Transverse colon (tissue), 4 donors: ENCODE results near the gene TARBP2. TPM values are rescaled to one million over a fixed set of nuclear protein-coding genes. Genes with fewer than 3 reads are reported as not detected.

Experiments
- DNase-seq: peaks from one replicate; pipeline ENCODE4 v3.0.0-alpha.2; 2019
- H3K27ac ChIP-seq, 4 donors: fragments of 200-600 bp; sonication (generic); 2 replicates each; pipeline ENCODE4 v1.5.1; 2016 to 2018; ENCODE audit warnings: inconsistent platforms in 4 of 4
- H3K27me3 ChIP-seq: fragments of 200-600 bp; sonication (generic); 2 replicates; pipeline ENCODE4 v1.5.1; 2017; ENCODE audit warnings: inconsistent platforms
- H3K36me3 ChIP-seq, 4 donors: fragments of 200-600 bp; sonication (generic); 2 replicates each; pipeline ENCODE4 v1.5.1; 2017 to 2019; ENCODE audit warnings: inconsistent platforms in 4 of 4
- H3K4me1 ChIP-seq, 4 donors: fragments of 200-600 bp; sonication (generic); 2 replicates each; pipeline ENCODE4 v1.5.1; 2017 to 2020; ENCODE audit warnings: inconsistent platforms in 4 of 4
- H3K4me3 ChIP-seq, 4 donors: fragments of 200-600 bp; sonication (generic); 1 replicate in 1 of 4; 2 replicates in 3 of 4; pipeline versions ENCODE4 v1.5.1 to v1.6.1; 2017 to 2019; ENCODE audit warnings: inconsistent platforms in 4 of 4
- H3K9me3 ChIP-seq, 2 donors: fragments of 200-600 bp; sonication (generic); 2 replicates each; pipeline ENCODE4 v1.5.1; 2017 to 2019; ENCODE audit warnings: inconsistent platforms in 2 of 2
- CTCF ChIP-seq, 5 experiments: fragments of 200-600 bp in 3 of 5; fragments of 450-650 bp in 2 of 5; sonication (generic) in 3 of 5; IDR thresholded peaks; 1 replicate in 2 of 5; 2 replicates in 3 of 5; pipeline ENCODE4 v1.5.1; 2016 to 2017; ENCODE audit warnings: antibody characterized with exemption in 5 of 5, inconsistent platforms in 3 of 5, mild to moderate bottlenecking in 2 of 5, moderate library complexity in 1 of 5
- EP300 ChIP-seq: sonication (generic); formaldehyde crosslinking; IDR thresholded peaks from one replicate; pipeline ENCODE4 v1.6.1; 2017; ENCODE audit warnings: antibody characterized with exemption, low read depth
- POLR2A ChIP-seq: fragments of 450-650 bp; IDR thresholded peaks from one replicate; pipeline ENCODE4 v1.6.1; 2016; ENCODE audit warnings: antibody characterized with exemption, mild to moderate bottlenecking, moderate library complexity
- POLR2AphosphoS5 ChIP-seq, 3 donors: sonication (generic); formaldehyde crosslinking; IDR thresholded peaks; one replicate each; pipeline ENCODE4 v1.6.1; 2016; ENCODE audit warnings: antibody characterized with exemption in 3 of 3
- WGBS, 2 donors: methylation state at CpG; one replicate each; pipeline ENCODE4 v1.1.5; 2018; ENCODE audit warnings: low coverage in 1 of 2; 5-methylcytosine and 5-hydroxymethylcytosine counted together
- in situ Hi-C, 4 donors: fragments of 200-750 bp; cut with MboI; loops; one replicate each; pipeline versions ENCODE4 v1.15.0 to v1.15.1; 2017; ENCODE audit warnings: low sequenced_read_pairs in 3 of 4, low pct_ligation_motif_present in 1 of 4, low pct_unique_long_range_greater_than_20kb in 1 of 4
- intact Hi-C: fragments of 100-400 bp; cut with DNase I; formaldehyde crosslinking; loops from one replicate; pipeline ENCODE4 v1.15.1; 2023; ENCODE audit warnings: low total_unique reads
- total RNA-seq, 4 donors: library from RNA; depleted of rRNA; stranded (reverse); fragments of >200 nt; gene quantifications; one replicate each; pipeline ENCODE4 v1.1.0, GENCODE V29; 2016

The TARBP2 gene
- total RNA-seq, 4 donors from 2014 or later, result 22.4 to 37.0 (median 34.1) TPM

GRCh38 chr12:53502331-53502730 lies 1.2 kb downstream of the TARBP2 start:
- TF ChIP-seq EP300, result no peak
- no peak for TF ChIP-seq CTCF (IDR thresholded peaks at IDR 0.05)
- no peak for TF ChIP-seq POLR2AphosphoS5 (IDR thresholded peaks at IDR 0.05)
- no peak for TF ChIP-seq POLR2A
- H3K4me3 ChIP-seq, result peak overlapping the region in 1 of 4 donors; percentile 67
- 60 to 74% methylated on average over 5 to 9 of the region's 9 CpGs for WGBS, 2 donors
- H3K27me3 ChIP-seq, result no peaks in the 10 kb centered on the region
- in situ Hi-C loops (loop anchor here in 1 of 4 donors (10.0 kb wide), 1 partner anchor 158 kb away; no protein-coding TSS in a partner anchor), intact Hi-C loops (loop anchor here (10.0 kb wide), 1 partner anchor 158 kb away; no protein-coding TSS in a partner anchor)
- peaks cover 13 to 33% (median 25%) of the 10 kb centered on the region in 4 donors for H3K4me1 ChIP-seq
- H3K9me3 ChIP-seq, result no peaks in the 10 kb centered on the region
- no peaks in the 10 kb centered on the region for H3K36me3 ChIP-seq
- no peak for DNase-seq
- peak overlapping the region; percentile 90 to 99 (median 98) for H3K27ac ChIP-seq

- Histone ChIP-seq H3K27me3 (no peaks in the 10 kb centered on the region), H3K36me3 (no peaks in the 10 kb centered on the region), H3K4me1 (peaks cover 13 to 31% (median 25%) of the 10 kb centered on the region in 4 donors), H3K27ac (peak overlapping the region in 1 of 4 donors; percentile 14), H3K4me3 (no peak overlapping the region), H3K9me3 (no peaks in the 10 kb centered on the region)
- no peak for DNase-seq
- TF ChIP-seq CTCF (IDR thresholded peaks at IDR 0.05), result no peak
- no peak for TF ChIP-seq EP300
- TF ChIP-seq POLR2AphosphoS5 (IDR thresholded peaks at IDR 0.05), result no peak
- TF ChIP-seq POLR2A, result no peak
- WGBS, 2 donors, result 81 to 83% methylated on average over 5 to 7 of the region's 10 CpGs
- intact Hi-C loops (loop anchor here (10.0 kb wide), 1 partner anchor 158 kb away; no protein-coding TSS in a partner anchor), in situ Hi-C loops (loop anchor here in 1 of 4 donors (10.0 kb wide), 1 partner anchor 158 kb away; no protein-coding TSS in a partner anchor)
Observed at GRCh38 chr12:53502983-53503728, 2.1 kb downstream of the TARBP2 start.

- H3K36me3 ChIP-seq, result no peaks in the 10 kb centered on the region
Observed at GRCh38 chr12:53504004-53504920, 3.2 kb downstream of the TARBP2 start.

More at GRCh38 chr12:53504004-53504920, 3.2 kb downstream of the TARBP2 start:
- no peak for TF ChIP-seq POLR2AphosphoS5 (IDR thresholded peaks at IDR 0.05)
- no peak for TF ChIP-seq CTCF (IDR thresholded peaks at IDR 0.05)
- TF ChIP-seq EP300, result no peak
- no peak for TF ChIP-seq POLR2A
- intact Hi-C loops (loop anchor here (10.0 kb wide), 1 partner anchor 159 kb away; no protein-coding TSS in a partner anchor), in situ Hi-C loops (loop anchor here in 1 of 4 donors (10.0 kb wide), 1 partner anchor 159 kb away; no protein-coding TSS in a partner anchor)
- Histone ChIP-seq H3K9me3 (no peaks in the 10 kb centered on the region), H3K27me3 (no peaks in the 10 kb centered on the region), H3K4me3 (no peak overlapping the region), H3K27ac (no peak overlapping the region), H3K4me1 (peaks cover 13 to 29% (median 21%) of the 10 kb centered on the region in 4 donors)
- DNase-seq, result no peak
- WGBS, 2 donors, result 83 to 86% methylated on average over 2 to 14 of the region's 14 CpGs
